ENCODE results near the gene ALDH1L1.
A peak's percentile ranks its signal among the peaks of the same experiment; 100 is the strongest.

Gene ALDH1L1

DNA sequence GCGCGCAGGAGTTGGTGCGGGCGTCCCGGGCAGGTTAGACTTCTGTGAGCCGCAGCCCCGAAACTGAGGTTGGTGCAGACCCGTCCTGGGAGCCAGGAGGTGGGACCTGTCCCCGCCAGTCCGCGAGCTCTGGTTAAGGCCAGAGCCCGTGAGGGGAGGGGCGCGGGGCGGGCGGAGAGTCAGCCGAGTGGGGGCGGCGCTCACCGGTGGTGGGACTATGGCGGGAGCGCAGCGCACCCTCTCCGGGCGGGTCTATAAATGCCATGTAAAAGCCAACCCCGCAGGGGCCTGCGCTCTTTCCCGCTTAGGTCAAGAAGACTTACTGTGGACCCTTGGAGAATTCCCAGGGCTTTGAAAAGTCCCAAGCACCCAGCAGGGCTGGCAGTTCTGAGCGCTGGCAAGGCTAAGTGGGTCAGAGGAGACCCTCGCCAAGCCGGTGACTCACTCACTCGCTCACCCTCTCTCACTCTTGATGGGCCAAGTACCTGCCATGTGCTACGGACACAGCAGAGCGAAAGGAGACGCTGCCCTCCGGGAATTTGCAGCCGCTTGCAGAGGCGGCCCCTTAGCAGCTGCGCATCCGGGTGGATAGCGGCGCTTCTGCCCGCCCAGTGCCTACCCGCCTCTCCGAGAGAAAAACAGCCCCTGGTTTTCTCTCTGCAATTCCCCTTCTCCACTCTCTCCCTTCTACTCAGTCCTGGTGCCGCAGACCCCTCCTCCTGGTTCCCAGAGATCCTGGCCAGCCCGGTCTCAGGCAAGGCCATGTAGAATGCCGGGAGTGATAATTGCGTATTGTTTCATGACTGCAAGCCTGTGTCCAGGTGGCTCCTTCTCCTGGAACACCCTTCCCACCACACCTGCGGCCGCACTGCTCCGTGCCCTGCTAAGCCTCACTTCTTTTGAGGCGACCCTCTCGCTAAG, at the start of gene ALDH1L1:
Gene ALDH1L1, minus strand, starts transcription at position 110 of the 921 bp plus-strand sequence. CDS start 19,607 bp downstream, outside the sequence.
- Mint-ChIP-seq H3K4me1 (no peaks in the 10 kb centered on the region), H3K36me3 (peaks cover 2% of the 10 kb centered on the region), H3K4me3 (no peak within 1 kb of the TSS), H3K9me3 (no peaks in the 10 kb centered on the region), H3K27ac (no peak within 1 kb of the TSS), H3K27me3 (peaks cover 48% of the 10 kb centered on the region)
- CTCF ChIA-PET, result no interaction called here
- no peak for DNase-seq

- Mint-ChIP-seq H3K4me3 (no peak overlapping the region), H3K27ac (no peak overlapping the region), H3K36me3 (no peaks in the 10 kb centered on the region), H3K9me3 (no peaks in the 10 kb centered on the region), H3K4me1 (no peaks in the 10 kb centered on the region), H3K27me3 (peaks cover 8% of the 10 kb centered on the region)
- CTCF ChIA-PET, result no interaction called here
- DNase-seq, result no peak
Measured at GRCh38 chr3:126226374-126226773, 46.0 kb upstream of the ALDH1L1 start.

GRCh38 chr3:126216416-126216815, 36.0 kb upstream of the ALDH1L1 start:
- Mint-ChIP-seq H3K4me3 (no peak overlapping the region), H3K4me1 (peaks cover 4% of the 10 kb centered on the region), H3K36me3 (no peaks in the 10 kb centered on the region), H3K27me3 (peaks cover 49% of the 10 kb centered on the region), H3K9me3 (no peaks in the 10 kb centered on the region), H3K27ac (no peak overlapping the region)
- CTCF ChIA-PET, result no interaction called here
- DNase-seq, result no peak

GRCh38 chr3:126213379-126214028, 33.1 kb upstream of the ALDH1L1 start:
- no peak overlapping the region for H3K27ac Mint-ChIP-seq
- no peaks in the 10 kb centered on the region for H3K36me3 Mint-ChIP-seq
- DNase-seq, result no peak
- peaks cover 4% of the 10 kb centered on the region for H3K4me1 Mint-ChIP-seq
- CTCF ChIA-PET, result no interaction called here
- peaks cover 69% of the 10 kb centered on the region for H3K27me3 Mint-ChIP-seq
- no peaks in the 10 kb centered on the region for H3K9me3 Mint-ChIP-seq
- no peak overlapping the region for H3K4me3 Mint-ChIP-seq

- no peaks in the 10 kb centered on the region for H3K36me3 Mint-ChIP-seq
- no peak overlapping the region for H3K27ac Mint-ChIP-seq
- no peaks in the 10 kb centered on the region for H3K9me3 Mint-ChIP-seq
- CTCF ChIA-PET, result no interaction called here
- H3K4me1 Mint-ChIP-seq, result peaks cover 4% of the 10 kb centered on the region
- no peak for DNase-seq
- H3K4me3 Mint-ChIP-seq, result peak overlapping the region; percentile 34
- H3K27me3 Mint-ChIP-seq, result peaks cover 69% of the 10 kb centered on the region
Measured at GRCh38 chr3:126212620-126213378, 32.4 kb upstream of the ALDH1L1 start.

DNA sequence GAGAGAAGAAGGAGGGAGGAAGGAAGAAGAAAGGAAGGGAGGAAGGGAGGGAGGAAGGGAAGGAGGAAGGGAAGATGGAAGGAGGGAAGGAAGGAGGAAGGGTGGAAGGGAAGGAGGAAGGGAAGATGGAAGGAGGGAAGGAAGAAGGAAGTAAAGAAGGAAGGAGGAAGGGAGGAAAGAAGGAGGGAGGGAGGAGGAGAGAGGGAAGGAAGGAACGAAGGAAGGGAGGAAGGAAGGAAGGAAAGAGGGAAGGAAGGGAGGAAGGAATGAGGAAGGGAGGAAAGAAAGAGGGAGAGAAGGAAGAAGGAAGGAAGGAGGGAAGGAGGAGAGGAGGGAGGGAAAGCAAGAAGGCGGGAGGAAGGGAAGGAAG, 31.8 kb upstream of the ALDH1L1 start:
- H3K36me3 Mint-ChIP-seq, result no peaks in the 10 kb centered on the region
- CTCF ChIA-PET, result no interaction called here
- no peak overlapping the region for H3K4me3 Mint-ChIP-seq
- no peak for DNase-seq
- no peak overlapping the region for H3K27ac Mint-ChIP-seq
- peaks cover 4% of the 10 kb centered on the region for H3K4me1 Mint-ChIP-seq
- peaks cover 70% of the 10 kb centered on the region for H3K27me3 Mint-ChIP-seq
- H3K9me3 Mint-ChIP-seq, result no peaks in the 10 kb centered on the region

DNA sequence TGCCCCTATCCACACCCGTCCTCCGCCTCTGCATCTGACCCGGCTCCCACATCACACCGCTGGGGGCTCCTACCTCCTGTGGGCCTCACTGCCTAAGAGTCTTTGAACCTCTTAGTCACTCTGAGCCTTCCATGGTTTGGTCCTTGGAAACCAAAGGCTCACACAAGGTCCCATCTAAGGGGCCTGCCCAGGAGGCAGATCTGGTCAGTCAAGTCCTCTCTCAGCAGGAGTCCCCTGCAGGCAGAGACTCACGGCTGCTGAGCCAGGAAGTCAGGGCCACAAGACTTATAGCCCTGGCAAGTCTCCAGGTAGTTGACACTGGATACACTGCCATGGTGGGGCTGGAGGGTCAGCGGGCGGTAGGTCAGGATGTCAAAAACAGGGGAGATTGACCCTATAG, 31.2 kb upstream of the ALDH1L1 start:
- Mint-ChIP-seq H3K27ac (no peak overlapping the region), H3K27me3 (peaks cover 72% of the 10 kb centered on the region), H3K9me3 (no peaks in the 10 kb centered on the region), H3K4me1 (peaks cover 4% of the 10 kb centered on the region), H3K36me3 (no peaks in the 10 kb centered on the region), H3K4me3 (no peak overlapping the region)
- no peak for DNase-seq
- CTCF ChIA-PET, result no interaction called here

DNA sequence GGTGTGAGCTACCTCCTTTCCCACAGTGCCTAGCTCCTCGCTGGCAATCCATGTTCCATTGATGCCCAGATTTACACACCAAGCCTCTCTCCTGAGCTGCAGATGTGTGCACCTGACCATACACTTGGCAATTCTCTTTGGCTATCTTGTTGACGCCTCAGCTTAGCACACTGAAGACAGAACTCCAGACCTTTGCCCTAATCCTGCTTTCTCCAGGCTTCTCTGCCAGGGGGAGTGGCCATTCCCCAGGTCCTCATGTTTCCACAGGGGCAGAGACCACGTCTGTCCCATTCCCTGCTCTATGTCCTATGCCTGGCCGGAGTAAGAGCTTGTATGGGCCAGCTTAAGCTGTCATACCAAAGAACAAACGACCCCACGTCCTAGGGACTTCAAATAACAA, 30.2 kb upstream of the ALDH1L1 start:
- Mint-ChIP-seq H3K4me3 (no peak overlapping the region), H3K27me3 (peaks cover 65% of the 10 kb centered on the region)
- CTCF ChIA-PET, result interaction anchor here (1.1 kb wide), 1 partner anchor 11 kb away, joined by 4 read pairs; no protein-coding TSS in a partner anchor

GRCh38 chr3:126209741-126210140, 29.4 kb upstream of the ALDH1L1 start:
- H3K36me3 Mint-ChIP-seq, result no peaks in the 10 kb centered on the region
- H3K27ac Mint-ChIP-seq, result no peak overlapping the region
- peaks cover 4% of the 10 kb centered on the region for H3K4me1 Mint-ChIP-seq
- no peak for DNase-seq
- H3K4me3 Mint-ChIP-seq, result no peak overlapping the region
- peaks cover 60% of the 10 kb centered on the region for H3K27me3 Mint-ChIP-seq
- CTCF ChIA-PET, result interaction anchor here (0.6 to 1.1 kb wide), 2 partner anchors 10 to 12 kb away, joined by 3 to 4 read pairs; no protein-coding TSS in a partner anchor
- no peaks in the 10 kb centered on the region for H3K9me3 Mint-ChIP-seq

More for the DNA sequence above, 30.2 kb upstream of the ALDH1L1 start:
- no peak for DNase-seq
- Mint-ChIP-seq H3K27ac (no peak overlapping the region), H3K9me3 (no peaks in the 10 kb centered on the region), H3K4me1 (peaks cover 4% of the 10 kb centered on the region), H3K36me3 (no peaks in the 10 kb centered on the region)

DNA sequence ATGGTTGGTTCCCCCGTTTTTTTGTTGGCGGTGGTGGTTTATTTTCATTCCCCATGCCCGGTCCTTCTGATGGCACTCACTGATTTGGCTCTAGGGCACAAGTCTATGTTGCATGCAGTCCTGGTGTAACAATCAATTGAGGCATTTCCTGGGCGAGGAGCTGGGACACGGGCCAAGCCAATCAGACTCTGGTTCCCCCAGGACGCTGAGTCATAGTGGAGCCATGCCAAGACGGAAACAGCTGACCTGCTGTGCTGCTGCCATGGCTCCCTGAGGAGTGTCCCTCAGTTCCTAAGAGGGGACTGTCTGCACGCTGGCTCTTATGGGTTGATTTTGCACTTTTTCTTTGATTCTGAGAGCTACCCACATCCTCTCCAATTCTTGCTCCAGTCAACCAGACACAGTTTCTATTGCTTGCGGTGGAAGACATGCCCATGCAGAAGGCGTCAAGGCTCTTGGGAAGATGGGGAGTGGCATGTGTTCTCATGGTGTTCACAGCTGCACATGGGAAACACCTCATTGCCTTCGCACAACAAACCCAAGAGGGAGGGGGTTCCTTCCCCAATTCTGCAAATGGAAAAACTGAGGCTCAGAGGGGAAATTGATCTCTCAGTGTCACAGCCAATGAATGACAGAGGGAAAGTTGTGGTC, 28.3 kb upstream of the ALDH1L1 start:
- no peak for DNase-seq
- CTCF ChIA-PET, result interaction anchor here (1.6 kb wide), 1 partner anchor 10 kb away, joined by 5 read pairs; no protein-coding TSS in a partner anchor
- no peak overlapping the region for H3K27ac Mint-ChIP-seq
- H3K4me1 Mint-ChIP-seq, result peaks cover 4% of the 10 kb centered on the region
- H3K36me3 Mint-ChIP-seq, result no peaks in the 10 kb centered on the region
- no peak overlapping the region for H3K4me3 Mint-ChIP-seq
- H3K9me3 Mint-ChIP-seq, result no peaks in the 10 kb centered on the region
- peaks cover 53% of the 10 kb centered on the region for H3K27me3 Mint-ChIP-seq

GRCh38 chr3:126208182-126208581, 27.8 kb upstream of the ALDH1L1 start:
- no peak overlapping the region for H3K4me3 Mint-ChIP-seq
- no peaks in the 10 kb centered on the region for H3K36me3 Mint-ChIP-seq
- no peak for DNase-seq
- H3K27ac Mint-ChIP-seq, result no peak overlapping the region
- H3K4me1 Mint-ChIP-seq, result peaks cover 2% of the 10 kb centered on the region
- CTCF ChIA-PET, result interaction anchor here (1.6 kb wide), 1 partner anchor 10 kb away, joined by 5 read pairs; no protein-coding TSS in a partner anchor
- no peaks in the 10 kb centered on the region for H3K9me3 Mint-ChIP-seq
- H3K27me3 Mint-ChIP-seq, result peaks cover 52% of the 10 kb centered on the region

GRCh38 chr3:126207166-126207565, 26.8 kb upstream of the ALDH1L1 start:
- H3K4me3 Mint-ChIP-seq, result no peak overlapping the region
- H3K27ac Mint-ChIP-seq, result no peak overlapping the region
- no peak for DNase-seq
- CTCF ChIA-PET, result interaction anchor here (1.1 kb wide), 1 partner anchor 9 kb away, joined by 3 read pairs; no protein-coding TSS in a partner anchor
- H3K36me3 Mint-ChIP-seq, result no peaks in the 10 kb centered on the region
- no peaks in the 10 kb centered on the region for H3K4me1 Mint-ChIP-seq
- peaks cover 42% of the 10 kb centered on the region for H3K27me3 Mint-ChIP-seq
- no peaks in the 10 kb centered on the region for H3K9me3 Mint-ChIP-seq

GRCh38 chr3:126205717-126206655, 25.6 kb upstream of the ALDH1L1 start:
- H3K27ac Mint-ChIP-seq, result no peak overlapping the region
- H3K4me1 Mint-ChIP-seq, result no peaks in the 10 kb centered on the region
- no peak overlapping the region for H3K4me3 Mint-ChIP-seq
- H3K27me3 Mint-ChIP-seq, result peaks cover 30% of the 10 kb centered on the region
- CTCF ChIA-PET, result interaction anchor here (1.1 kb wide), 1 partner anchor 8 kb away, joined by 3 read pairs; no protein-coding TSS in a partner anchor
- H3K36me3 Mint-ChIP-seq, result no peaks in the 10 kb centered on the region
- no peaks in the 10 kb centered on the region for H3K9me3 Mint-ChIP-seq
- no peak for DNase-seq
